NCI-H524 treated with DMSO at 0.1 percent for 48 hours (cell line): Measurements from ENCODE around the gene NECAB2.

Source experiments
- DNase-seq: peaks from one replicate; lab custom pipeline; 2025; lab: John Stamatoyannopoulos, UW

The NECAB2 gene

DNA sequence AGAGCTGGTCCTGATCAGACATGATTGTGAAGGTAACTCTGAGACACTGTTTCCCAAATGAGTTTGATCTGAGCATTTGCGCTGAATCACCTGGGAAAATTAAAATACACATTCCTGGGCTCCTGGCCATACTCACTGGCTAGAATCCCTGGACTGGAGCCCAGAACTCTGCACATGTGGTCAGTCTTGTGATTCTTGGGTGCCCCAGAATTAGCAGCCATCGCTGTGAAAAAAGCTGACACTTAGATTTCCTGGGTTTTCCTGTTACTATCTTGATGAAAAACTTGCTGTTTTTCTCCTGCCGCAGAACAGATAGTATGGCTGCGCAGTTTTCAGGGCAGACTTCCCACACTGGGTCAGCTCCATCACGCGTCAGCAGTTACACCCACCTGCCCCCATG, 24.6 kb downstream of the NECAB2 start:
- DNase-seq: no peak

DNA sequence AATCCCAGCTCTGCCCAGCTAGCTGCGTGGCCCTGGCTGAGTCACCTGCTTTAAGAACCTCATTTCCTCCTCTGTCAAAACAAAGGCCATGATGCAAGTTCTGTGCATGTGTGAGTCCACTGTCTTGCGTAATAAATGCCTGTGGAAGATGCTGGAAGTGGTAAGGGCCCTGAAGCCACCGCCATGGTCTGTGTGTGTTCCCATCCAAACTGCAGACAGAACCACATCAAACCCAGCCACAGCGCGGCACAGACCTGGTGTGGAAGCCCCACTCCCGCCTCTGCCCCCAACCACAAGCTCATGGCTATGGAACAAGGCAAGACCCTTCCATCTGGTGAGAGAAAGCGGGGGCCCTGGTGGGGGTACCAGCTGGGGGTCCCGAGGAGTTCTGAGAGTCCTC, 26.0 kb downstream of the NECAB2 start:
- DNase-seq: no peak

DNA sequence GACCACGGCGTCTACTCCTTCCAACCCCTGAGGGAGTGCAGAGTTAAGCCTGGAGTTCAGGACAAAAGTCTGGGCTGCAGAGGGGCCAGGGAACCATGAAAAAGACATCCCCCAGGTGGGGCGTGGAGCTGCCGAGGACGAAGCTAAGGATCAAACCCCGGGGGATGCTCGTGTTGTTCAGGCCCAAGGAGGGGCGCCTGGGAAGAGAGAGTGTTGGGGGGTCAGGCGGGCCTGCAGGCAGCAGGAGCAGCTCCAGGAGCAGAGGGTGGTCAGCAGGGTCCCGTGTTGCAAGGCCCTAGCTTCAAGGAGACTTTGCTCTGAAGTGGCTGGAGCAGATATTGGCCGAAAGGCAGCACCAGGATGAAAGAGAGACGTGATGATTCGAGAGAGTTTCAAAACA, 26.7 kb downstream of the NECAB2 start:
- DNase-seq: no peak

DNA sequence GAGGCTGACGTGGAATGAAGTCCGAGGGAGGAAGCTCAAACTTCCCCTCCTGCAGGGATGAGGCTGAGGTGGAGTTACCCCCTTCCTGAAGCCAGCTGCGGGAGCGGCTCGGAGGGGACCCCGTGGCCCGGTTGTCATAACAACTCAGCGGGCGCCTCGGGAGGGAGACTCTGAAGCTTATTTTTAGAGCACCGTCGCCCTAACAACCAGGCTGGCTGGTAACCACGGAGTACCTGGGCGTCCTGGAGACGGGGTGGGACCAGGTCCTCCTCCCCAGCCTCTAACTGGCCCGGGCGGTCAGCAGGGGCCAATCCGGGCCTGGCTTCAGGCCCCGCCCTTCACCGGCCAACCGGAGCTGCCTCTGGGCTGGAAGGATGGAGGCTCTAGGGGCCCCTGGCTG, 27.7 kb downstream of the NECAB2 start:
- no peak for DNase-seq

DNA sequence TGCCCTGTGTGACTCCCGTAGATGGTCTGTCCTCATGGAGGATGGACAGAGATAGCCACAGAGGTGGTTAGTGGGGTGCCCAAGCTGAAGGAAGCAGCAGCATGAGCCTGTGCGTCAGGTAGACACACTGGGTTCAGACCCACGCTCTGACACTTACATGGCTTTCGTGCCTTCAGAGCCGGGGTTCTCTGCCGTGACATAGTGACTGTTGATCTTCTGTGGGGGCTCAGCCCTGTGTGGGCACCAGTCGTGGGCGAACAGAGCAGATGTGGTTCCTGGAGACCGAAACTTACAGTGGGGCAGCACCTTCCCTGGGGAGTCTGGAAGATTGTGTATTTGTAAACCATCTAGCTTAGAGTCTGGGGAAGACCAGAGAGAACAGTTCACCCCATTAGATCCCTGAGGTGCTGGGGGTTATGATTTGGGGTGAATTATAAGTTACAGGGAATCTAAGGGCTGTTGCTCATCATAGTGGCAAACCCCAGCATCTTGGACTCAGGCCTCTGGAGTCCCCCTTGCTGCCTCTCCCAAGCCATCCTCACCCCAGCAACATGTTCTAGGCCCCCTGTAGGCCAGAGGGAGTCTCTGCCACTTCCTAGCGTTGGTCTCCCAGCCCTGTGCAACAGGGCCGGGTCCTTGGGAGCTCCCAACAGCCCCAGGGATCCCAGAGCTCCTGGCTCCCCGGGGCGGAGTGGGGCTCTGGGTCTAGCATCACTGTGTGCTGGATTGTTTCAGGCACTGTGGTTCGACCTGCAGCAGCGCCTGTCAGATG, 28.6 kb downstream of the NECAB2 start:
- no peak for DNase-seq

DNA sequence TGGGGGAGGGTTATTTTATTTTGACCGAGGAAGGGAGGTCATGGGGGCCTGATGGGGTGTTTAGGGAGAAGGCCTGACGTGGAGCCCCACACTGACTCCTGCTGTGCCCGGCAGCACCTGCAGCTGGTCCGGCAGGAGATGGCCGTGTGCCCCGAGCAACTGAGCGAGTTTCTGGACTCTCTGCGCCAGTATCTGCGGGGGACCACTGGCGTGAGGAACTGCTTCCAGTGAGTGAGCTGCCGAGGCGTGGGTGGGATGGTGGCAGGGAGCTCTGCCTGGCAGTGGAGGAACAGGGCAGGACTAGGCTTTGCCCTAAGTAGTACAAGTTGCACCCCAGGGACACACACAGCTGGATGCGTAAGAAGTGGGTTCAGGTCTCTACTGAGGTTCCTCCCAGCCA, 30.0 kb downstream of the NECAB2 start:
- no peak for DNase-seq

DNA sequence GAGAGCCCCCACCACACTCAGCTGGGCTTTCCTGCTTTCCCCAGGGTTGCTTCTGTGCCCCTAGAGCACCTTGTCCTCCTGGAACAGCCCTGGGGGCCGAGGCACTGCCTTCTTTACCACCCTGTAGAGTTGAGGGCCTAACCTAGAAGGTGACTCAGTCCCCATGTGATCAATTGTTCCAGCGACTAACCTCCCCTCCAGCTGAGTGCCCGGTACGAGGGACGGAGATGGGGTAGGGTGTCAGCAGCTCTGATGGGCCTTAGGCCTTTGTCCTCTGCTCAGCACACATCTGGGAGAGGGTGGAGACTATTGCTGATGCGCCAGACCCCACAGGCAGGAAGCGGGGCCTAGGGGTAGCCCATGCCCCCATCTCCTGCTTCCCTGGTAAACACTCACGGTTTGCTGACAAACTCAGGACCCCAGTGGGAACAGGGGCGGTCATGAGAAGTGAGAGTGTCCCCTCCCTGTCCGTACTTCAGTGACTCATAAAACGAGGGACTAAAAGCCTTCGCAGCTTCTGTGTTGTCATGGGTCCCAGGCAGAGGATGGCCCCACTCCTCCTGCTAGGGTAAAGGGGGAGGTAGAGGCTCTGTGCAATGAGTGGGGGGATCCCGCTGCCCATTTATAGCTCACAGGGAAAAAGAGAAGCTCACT, 33.1 kb downstream of the NECAB2 start:
- no peak for DNase-seq

DNA sequence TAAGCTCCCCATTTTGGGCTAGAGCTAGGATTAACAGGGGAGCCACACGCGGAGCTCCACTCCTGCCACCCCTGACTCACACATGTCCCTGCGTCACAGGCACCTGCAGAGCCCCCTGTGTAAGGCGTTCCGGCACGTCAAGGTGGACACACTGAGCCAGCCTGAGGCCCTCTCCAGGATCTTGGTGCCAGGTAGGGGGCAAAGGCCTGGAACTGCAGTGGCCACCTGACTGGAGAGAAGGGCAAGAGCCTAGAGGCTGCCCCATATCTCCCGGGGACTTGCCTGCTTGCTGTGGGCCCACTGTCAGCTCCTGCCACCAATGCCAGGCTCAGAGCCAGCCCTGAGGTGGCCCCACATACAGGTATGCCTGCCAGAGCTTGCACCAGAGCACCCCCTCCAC, 33.7 kb downstream of the NECAB2 start:
- DNase-seq: no peak

DNA sequence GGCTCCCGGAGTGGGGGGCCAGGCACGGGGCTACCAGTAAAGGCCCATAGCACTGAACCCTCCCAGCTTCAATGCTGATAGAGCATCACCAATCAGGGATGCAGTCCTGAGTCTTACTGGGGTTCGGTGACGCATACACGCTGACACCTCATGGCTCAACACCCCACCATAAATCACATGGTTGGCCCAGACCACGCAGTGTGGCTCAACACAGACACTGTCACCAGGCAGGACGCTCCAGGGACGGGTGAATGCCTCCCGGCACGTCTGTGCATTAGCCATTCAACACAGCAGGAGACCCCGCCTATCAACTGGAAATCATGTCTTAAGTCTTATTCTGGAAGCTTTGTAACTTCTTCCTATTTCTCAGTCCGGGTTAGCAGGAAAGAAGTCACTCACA, 35.0 kb downstream of the NECAB2 start:
- DNase-seq: no peak

DNA sequence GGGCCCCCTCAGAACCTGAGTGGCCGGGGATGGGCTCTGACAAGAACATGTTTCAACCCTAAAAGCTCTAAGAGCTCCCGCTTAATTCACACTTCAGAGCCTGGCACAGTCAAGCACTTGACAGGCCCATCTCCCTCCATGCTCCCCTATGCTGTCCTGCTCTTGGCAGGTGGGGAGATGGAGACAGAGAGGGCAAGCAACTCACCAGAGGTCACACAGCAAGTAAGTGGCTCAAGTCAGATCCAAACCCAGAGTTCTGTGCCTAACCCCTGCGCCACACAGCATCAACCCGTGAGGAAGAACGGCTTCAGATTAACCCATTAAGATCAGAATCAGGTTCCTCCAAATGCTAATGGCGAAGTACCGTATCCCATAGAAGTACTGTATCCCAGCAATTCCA, 36.4 kb downstream of the NECAB2 start:
- DNase-seq: no peak

DNA sequence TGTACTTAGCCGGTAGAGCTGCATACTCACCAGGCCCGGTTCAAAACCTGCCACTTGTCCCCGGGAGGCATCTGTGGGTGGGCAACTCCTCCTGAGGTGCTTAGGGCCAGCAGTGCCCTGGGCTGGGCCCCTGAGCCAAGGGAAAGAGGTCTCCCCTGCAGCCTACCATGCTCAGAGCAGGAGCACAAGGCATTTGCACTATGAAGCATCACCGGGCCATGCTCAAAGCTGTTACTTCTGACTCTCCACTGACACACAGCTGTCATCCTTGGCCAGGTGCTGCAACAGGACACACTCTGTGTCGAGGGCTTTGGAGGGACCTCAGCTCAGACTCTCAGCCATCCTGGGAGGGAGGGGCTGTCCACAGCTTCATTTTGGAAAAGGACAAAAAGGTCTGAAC, 37.3 kb downstream of the NECAB2 start:
- peak; percentile 15 for DNase-seq

DNA sequence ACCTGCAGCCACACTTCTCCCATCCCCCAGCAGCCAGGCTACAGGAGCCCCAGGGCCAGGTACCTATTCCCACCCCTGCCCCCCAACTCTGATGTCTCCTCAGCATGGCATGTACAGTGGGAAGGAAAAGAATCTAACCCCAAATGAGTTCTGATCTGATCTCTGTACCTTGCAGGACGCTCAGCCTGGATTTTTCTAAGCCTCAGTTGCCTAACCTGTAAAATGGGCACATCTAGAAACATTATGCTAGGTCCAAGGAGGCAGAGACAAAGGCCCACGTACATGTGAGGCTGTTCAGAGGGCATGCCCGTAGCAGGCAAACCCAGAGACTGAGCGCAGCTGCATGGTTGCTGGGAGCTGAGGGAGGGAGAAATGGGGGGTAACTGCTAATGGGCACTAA, 39.5 kb downstream of the NECAB2 start:
- no peak for DNase-seq

DNA sequence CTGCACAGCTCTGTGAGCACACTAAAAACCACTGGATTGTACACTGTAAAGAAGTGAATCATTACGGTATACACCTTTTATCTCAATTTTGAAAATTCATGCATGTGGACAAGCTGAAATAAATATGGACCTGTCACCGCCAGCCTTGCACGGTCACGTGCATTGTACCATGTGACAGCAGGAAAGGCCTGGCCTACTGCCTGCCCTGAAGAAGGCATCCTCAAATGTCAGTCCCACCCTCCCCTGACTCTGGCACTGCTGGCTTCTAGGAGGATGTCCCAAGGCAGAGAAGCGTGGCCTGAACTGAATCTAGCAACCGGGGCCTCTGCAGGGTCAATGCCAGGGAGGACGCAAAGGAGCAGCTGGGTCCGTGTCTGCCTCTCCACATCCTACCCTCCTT, 39.9 kb downstream of the NECAB2 start:
- no peak for DNase-seq

DNA sequence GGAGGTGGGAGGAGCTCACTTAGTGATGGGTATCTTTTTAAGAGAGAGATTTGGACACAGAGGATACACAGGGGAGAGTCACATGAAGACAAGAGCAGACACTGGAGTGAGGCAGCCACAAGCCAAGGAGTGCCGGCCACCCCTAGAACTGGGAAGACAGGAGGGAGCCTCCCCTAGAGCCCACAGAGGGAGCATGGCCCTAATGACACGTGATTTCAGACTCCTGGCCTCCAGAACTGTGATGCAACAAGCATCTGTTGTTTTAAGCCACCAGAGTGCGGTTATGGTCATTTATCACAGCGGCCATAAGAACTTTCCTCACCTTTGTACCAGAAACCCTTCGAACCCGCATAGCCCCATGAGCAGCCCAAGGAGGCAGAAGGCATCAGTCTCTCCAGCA, 41.2 kb downstream of the NECAB2 start:
- no peak for DNase-seq

DNA sequence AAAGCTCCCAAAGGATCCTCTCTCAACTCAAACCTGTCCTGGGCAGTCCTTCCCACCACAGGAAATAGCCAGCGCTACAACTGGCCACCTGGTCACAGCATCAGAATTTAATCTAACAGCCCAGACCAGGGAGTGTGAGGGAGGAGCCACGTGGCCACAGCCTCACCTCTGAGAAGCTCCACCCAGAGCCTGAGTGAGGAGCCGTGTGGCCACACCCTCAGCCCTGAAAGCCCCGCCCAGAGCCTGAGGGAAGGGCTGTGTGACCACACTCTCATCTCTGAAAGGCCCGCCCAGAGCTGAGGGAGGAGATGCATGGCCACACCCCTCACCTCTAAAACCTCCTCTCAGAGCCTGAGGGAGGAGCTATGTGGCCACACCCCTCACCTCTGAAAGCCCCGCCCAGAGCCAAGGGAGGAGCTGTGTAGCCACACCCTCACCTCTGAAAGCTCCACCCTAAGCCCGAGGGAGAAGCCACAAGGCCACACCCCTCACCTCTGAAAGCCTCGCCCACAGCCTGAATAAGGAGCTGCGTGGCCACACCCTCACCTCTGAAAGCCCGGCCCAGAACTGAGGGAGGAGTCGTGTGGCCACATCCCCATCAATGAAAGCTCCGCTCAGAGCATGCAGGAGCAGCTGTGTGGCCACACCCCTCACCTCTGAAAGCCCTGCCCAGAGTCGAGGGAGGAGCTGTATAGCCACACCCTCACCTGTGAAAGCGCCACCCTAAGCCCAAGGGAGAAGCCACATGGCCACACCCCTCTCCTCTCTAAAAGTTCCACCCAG, 45.9 kb downstream of the NECAB2 start:
- DNase-seq: peak; percentile 9

DNA sequence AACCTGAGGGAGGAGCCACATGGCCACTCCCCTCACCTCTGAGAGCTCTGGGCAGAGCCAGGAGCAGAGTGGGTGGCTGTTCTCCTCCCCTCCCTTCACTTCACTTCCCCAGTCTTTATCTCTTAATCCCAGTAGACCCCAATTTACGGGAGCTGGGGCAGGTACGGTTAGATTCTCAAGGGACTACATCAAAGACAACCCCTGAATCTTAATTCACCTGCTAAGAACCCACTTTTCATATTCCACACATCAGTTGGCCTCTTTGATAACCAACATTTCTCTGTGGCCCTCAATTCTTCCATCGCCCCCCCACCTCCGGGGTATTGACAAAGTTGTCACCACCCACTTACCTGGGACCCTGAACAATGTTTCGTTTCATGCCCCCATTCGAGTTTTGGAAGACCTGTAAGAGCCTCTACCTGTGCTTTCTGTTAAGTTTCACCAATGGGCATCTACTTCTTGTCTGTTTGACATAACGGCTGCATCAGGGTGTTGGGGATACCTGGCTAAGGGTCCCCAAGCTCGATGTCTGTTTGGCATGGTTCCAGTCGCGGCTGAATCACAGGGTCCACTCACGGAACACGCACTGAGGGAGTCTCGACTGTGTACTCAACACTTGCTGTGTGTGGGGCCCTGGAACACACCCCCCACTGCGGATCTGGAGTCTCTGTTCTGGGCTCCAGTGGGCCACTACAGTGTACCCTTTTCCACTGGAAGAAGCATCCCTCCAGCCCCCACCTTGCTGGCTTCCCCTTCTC, 46.7 kb downstream of the NECAB2 start:
- no peak for DNase-seq

DNA sequence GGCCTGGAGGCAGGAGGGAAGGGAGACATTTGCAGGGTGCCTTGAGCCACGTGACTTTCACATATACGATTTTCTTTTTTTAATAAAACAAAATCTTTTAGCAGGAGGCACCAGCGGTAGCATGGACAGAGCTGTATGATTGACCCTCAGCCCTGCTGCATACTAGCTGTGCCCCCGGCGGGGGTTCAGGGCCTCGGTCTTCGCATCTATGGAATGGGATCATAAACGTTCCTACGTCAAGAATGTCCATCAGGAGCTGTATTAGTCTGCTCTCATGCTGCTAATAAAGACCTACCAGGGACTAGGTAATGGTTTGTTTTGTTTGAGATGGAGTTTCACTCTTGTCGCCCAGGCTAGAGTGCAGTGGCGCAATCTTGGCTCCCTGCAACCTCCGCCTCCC, 47.4 kb downstream of the NECAB2 start:
- no peak for DNase-seq

DNA sequence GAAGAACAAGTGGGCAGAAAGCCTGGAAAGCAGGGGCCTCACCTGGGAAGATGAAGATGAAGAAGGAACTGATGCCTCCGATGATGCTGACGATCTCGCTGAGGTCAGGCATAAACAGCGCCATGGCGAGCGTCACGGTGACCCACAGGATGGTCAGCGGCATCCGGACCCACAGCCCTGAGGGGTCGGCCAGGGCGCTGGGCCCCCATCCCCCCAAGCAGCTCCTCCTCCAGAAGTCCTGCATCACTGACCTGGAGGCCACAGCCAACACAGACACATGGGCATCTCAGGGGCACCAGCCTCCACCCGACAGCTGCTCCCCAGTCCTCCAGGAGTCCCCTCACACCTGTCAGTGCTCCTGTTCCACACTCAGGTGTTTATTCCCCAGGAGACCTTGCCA, 48.4 kb downstream of the NECAB2 start:
- no peak for DNase-seq

DNA sequence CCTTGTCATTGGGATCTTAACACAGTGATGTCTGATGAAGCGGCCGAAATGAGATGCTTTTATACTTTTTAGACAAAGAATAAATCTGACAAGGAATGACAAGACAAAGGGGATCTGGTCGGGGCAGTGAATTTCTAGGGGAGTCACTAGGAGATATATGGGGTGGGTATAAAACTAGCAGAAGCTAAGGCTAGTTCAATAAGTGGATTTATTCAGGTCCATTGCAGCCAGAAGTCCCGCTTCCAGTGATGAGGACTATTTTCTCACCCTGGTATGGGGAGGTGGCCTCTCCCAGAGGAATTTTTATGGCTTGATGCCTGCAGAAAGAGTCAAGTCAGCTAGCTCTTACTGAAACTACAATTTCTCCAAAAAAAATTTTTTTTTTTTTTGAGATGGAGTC, 50.7 kb downstream of the NECAB2 start:
- no peak for DNase-seq

DNA sequence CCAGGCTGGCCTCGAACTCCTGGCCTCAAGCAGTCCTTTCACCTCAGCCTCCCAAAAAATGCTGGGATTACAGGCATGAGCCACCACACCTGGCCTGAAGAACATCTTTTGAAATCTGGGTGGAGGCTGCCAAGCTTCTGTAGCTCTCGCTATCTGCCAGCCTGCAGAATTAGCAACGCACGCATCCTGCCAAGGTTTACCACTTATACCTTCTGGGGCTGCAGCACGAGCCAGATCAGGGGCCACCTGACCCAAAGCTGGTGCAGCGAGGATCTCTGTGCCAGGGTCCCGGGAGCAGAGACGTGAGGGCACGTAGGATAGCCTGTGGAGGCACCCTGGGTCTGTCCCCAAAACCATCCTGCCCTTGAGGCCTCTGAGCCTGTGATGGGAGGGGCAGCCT, 52.3 kb downstream of the NECAB2 start:
- DNase-seq: no peak

DNA sequence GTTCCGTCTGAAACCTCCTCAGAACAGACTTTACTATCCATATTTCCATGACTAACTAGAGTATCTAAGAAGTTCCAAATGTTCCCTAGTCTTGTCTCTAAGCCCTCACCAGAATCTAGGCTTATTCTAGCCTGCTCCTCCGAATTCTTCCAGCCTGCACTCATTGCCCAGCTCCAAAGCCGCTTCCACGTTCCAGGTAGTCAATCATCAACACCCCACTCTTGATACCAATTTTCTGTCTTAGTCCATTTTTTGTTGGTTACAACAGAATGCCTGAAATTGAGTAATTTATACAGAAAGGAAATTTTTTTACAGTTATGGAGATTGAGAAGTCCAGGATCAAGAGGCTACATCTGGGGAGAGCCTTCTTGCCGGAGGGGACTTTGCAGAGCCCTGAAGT, 53.4 kb downstream of the NECAB2 start:
- no peak for DNase-seq

DNA sequence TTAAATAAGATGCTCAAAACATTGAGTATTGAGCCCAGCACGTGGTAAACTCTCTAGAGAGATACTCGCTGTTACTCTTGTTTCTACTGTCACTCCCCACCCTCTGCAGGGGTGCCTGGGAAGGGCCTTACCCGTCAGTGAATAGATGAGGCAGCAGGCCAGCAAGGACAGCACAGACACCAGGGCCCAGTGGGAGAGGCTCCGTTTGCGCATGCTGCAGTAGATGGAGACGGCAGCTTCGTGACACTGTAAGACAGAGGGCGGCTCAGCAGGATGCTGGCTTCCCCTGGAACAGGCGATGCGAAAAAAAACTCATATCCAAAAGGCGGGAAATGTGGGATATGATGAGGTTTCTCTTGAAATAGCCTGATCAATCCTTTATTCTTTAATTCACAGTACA, 54.6 kb downstream of the NECAB2 start:
- DNase-seq: no peak

DNA sequence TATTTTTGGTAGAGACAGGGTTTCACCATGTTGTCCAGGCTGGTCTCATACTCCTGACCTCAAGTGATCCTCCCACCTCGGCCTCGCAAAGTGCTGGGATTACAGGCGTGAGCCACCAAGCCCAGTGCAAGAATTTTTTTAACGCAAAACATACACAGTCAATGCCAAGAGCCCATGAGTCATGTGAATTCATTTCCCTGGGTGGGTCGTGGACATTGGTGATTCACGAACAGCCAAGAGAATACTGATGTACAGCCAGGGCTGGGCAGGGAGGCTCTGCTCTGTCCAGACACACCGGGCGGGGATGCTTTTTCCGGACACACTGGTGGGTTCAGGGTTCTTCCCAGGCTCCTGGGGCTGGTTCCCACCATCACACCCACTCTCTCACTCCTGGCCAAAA, 56.8 kb downstream of the NECAB2 start:
- no peak for DNase-seq
